PFSK-1 (cell line): Measurements from ENCODE around the gene EEF1AKMT2.

ENCODE experiments used
- FOXP2 ChIP-seq: optimal IDR thresholded peaks from 2 replicates; pipeline ENCODE3; 2011; ENCODE audit warnings: borderline replicate concordance, control low read depth, inconsistent platforms; ENCODE audit not compliant: insufficient read depth; ENCODE audit errors: extremely low read length, extremely low read depth
- POLR2AphosphoS5 ChIP-seq: IDR thresholded peaks from 2 replicates; pipeline ENCODE4 v1.6.1; 2012; ENCODE audit warnings: low read depth, mild to moderate bottlenecking, control low read depth, low read length, moderate library complexity
- SIN3A ChIP-seq: IDR thresholded peaks from 2 replicates; pipeline ENCODE4 v1.6.1; 2012; ENCODE audit warnings: mild to moderate bottlenecking, low read length, moderate library complexity, borderline replicate concordance; ENCODE audit not compliant: insufficient read depth
- TAF1 ChIP-seq: IDR thresholded peaks from 2 replicates; pipeline ENCODE4 v1.6.1; 2012; ENCODE audit warnings: low read length, control low read depth, borderline replicate concordance; ENCODE audit not compliant: insufficient read depth
- TF ChIP-seq, protein P1 (sequence below), 2 experiments: IDR thresholded peaks; 2 replicates each; pipeline versions ENCODE4 v1.6.1 to v1.8.0; 2011 to 2012; ENCODE audit warnings: low read depth in 2 of 2, low read length in 2 of 2, control low read depth in 1 of 2, inconsistent platforms in 1 of 2, mild to moderate bottlenecking in 1 of 2, moderate library complexity in 1 of 2; ENCODE audit not compliant: insufficient read depth in 1 of 2

Gene EEF1AKMT2

DNA sequence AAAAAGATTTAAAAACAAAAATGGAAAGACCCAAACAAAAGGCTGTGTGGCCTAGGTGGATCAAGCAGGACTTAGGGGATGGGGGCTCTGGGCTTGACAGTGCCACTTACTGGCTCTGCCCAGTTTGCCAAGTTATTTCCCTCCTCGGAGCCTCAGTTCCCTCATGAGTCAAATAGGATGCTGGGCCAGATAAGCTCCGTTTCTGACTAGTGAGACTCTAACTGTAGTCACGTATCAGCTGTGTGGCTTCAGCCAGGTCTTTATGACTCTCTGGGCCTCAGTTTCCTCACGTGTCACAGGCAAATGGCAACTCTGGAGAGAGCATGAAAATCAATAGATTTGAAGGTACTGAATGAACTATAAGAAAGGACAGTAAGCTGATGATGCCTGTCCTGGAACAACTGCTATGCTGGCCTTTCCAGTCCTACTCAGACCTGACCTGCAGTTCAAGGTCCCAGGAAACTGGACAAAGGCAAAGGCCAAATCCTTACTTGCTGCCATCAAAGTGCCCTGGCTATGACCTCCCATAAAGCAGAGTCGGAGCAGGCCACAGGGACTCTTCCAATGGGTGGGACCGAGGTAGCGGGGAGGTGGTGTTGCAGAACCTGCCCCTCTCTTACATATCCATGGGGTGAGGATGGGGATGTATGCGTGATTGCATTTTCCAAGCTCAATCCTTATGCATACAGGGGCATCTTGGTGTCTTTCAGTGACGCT lies 74.5 kb downstream of the EEF1AKMT2 start:
- TF ChIP-seq TAF1 = no peak
- no peak for TF ChIP-seq SIN3A
- TF ChIP-seq, protein P1, sequence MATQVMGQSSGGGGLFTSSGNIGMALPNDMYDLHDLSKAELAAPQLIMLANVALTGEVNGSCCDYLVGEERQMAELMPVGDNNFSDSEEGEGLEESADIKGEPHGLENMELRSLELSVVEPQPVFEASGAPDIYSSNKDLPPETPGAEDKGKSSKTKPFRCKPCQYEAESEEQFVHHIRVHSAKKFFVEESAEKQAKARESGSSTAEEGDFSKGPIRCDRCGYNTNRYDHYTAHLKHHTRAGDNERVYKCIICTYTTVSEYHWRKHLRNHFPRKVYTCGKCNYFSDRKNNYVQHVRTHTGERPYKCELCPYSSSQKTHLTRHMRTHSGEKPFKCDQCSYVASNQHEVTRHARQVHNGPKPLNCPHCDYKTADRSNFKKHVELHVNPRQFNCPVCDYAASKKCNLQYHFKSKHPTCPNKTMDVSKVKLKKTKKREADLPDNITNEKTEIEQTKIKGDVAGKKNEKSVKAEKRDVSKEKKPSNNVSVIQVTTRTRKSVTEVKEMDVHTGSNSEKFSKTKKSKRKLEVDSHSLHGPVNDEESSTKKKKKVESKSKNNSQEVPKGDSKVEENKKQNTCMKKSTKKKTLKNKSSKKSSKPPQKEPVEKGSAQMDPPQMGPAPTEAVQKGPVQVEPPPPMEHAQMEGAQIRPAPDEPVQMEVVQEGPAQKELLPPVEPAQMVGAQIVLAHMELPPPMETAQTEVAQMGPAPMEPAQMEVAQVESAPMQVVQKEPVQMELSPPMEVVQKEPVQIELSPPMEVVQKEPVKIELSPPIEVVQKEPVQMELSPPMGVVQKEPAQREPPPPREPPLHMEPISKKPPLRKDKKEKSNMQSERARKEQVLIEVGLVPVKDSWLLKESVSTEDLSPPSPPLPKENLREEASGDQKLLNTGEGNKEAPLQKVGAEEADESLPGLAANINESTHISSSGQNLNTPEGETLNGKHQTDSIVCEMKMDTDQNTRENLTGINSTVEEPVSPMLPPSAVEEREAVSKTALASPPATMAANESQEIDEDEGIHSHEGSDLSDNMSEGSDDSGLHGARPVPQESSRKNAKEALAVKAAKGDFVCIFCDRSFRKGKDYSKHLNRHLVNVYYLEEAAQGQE (IDR thresholded peaks at IDR 0.05; ENCODE audit: insufficient read depth in 1 of 2, low read depth in 2 of 2, low read length in 2 of 2) = no peak
- no peak for TF ChIP-seq POLR2AphosphoS5
- TF ChIP-seq FOXP2 = no peak

GRCh38 chr10:124716369-124716768 lies 75.3 kb downstream of the EEF1AKMT2 start:
- TF ChIP-seq FOXP2 = no peak
- no peak for TF ChIP-seq SIN3A
- TF ChIP-seq POLR2AphosphoS5 = no peak
- TF ChIP-seq TAF1 = no peak
- TF ChIP-seq, protein P1 (IDR thresholded peaks at IDR 0.05; ENCODE audit: insufficient read depth in 1 of 2, low read depth in 2 of 2, low read length in 2 of 2) = no peak

GRCh38 chr10:124715439-124715838 lies 76.2 kb downstream of the EEF1AKMT2 start:
- TF ChIP-seq POLR2AphosphoS5 (no peak), SIN3A (no peak)
- TF ChIP-seq, protein P1 (IDR thresholded peaks at IDR 0.05; ENCODE audit: insufficient read depth in 1 of 2, low read depth in 2 of 2, low read length in 2 of 2) = no peak

DNA sequence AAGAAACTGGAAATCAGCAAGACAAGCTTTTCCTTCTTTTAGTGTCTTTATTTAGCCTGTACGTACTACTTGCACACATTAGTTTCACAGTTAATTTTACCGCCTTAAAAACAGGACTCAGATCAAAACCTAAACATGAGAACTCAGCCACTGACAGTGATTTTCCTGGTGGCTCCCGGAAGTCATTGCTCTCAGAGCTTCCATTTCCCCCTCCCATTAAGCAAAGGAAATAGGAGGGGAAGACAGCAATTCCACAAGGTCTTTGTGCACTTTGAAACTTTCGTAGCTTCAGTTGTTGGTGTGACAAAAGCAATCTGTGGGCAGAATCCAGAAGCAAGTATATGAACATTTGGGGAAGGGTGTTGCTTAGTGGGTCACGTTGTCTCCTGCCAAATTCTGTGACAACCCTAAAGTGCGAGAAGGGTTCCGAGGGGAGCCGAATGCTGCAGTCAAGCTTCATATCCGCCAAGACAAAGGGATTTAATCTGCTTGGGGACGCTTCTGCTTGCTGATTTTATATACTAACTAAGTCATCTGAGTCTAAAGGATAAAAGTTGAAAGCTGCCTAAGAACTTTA lies 77.9 kb downstream of the EEF1AKMT2 start:
- no peak for TF ChIP-seq TAF1
- no peak for TF ChIP-seq FOXP2
- no peak for TF ChIP-seq SIN3A
- TF ChIP-seq, protein P1 (IDR thresholded peaks at IDR 0.05; ENCODE audit: insufficient read depth in 1 of 2, low read depth in 2 of 2, low read length in 2 of 2) = no peak
- no peak for TF ChIP-seq POLR2AphosphoS5
